Astrocyte of the hippocampus (primary cell): Measurements from ENCODE around the gene YY2.
"Not testable (repeated sequence)": the region's sequence is repeated elsewhere in the genome, so short reads cannot be mapped to it uniquely, and the experiment has no call there.

Experiments
- DNase-seq: peaks from one replicate; pipeline ENCODE4 v3.0.0; 2011; ENCODE audit warnings: low read depth, low spot score

YY2 gene

DNA sequence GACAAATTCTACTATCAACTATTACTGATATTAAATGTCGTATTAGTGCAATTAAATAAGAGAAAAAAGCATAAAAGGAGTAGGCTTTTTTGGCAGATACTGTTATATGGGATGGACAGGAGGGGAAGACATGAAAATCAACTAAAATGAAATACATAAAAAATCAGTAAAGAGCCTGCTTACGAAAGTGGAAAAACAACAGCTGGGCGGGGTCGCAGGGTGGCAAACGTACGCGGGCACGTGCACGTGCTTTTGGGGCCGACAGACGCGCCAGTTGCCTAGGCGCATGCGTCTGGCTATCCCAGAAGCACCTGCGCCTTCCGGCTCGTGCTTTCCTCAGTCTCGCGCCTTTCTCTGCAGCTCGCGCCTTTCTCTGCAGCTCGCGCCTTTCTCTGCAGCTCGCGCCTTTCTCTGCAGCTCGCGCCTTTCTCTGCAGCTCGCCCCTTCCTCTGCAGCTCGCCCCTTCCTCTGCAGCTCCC lies at the start of gene YY2:
Gene YY2 (plus strand): TSS at position 51 of the 479 bp plus-strand sequence. CDS start 498 bp downstream, outside the sequence.
- no peak for DNase-seq

- DNase-seq = no peak
These were observed 49.1 kb upstream of the YY2 start for GRCh38 chrX:21806691-21807090.

- no peak for DNase-seq
These were observed 44.0 kb upstream of the YY2 start for GRCh38 chrX:21811832-21812231.

GRCh38 chrX:21812628-21813027 lies 43.2 kb upstream of the YY2 start:
- no peak for DNase-seq

- DNase-seq = no peak
These were observed 42.0 kb upstream of the YY2 start for GRCh38 chrX:21813612-21814368.

DNA sequence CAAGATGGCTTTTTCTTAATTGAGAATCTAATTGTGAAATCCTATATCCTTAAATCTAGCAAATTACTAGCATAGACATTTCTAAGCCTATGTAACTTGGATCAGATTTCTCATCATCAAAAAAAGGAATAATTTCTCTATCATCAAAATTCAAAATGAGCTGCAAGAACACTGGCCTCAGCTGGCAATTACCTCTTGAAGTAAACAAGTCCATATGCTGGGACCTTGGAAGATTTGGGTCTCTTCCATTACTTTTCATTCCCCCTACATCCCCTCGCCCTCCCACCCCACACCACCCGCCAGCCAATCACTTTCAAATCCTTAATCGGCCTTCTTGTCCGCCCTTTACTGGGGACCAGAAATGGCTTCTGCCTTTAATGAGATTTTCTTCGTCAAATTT lies 39.7 kb upstream of the YY2 start:
- DNase-seq = no peak

- not testable (repeated sequence) for DNase-seq
These were observed 35.6 kb upstream of the YY2 start for GRCh38 chrX:21820170-21820569.

DNA sequence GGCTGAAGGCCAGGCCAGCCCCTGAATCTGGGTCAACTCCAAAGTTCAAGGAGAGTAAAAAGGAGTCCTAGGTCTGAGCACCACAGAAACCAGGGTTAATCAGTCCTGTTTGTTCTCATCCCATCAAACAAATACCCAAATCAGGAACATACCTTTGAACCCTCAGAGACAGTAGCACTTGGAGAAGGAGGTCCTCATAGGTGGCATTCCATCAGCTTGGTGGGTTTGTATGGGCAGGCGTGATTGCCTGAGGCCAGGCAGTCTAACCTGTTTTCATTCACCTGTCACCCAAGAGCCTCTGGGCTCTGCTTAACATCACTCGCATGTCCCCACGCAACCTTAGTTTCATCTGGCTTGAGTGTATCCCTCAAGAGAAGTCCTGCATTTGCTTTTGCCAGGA lies 33.9 kb upstream of the YY2 start:
- DNase-seq = no peak

- DNase-seq = no peak
These were observed 24.3 kb upstream of the YY2 start for GRCh38 chrX:21831496-21831895.

DNA sequence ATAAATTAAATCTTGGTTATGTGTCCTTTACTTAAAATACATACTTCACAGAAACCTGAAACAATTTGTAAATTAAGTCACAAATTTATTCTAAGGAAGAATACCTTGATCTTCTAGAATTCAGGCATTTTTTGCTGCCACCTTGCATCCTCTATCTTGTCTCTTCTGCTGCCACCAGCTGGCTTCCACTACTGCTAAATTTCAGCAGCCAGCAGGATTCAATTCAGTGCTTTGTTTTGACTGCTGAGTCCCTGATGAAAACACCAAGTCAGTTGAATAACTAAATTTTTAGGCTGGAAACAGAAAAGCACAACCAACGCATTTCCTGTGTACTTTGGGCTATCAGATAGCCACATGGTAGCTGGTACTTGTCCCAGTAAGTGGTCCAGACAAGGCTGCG lies 18.7 kb upstream of the YY2 start:
- DNase-seq = no peak

GRCh38 chrX:21838937-21839333 lies 16.9 kb upstream of the YY2 start:
- DNase-seq = peak; percentile 13

GRCh38 chrX:21839334-21840192 lies 16.2 kb upstream of the YY2 start, which contains the start of gene MBTPS2:
TSS of gene MBTPS2 (plus strand) at chrX:21839617. CDS start at chrX:21839735, 118 bp downstream.
- DNase-seq = peak; percentile 93

DNA sequence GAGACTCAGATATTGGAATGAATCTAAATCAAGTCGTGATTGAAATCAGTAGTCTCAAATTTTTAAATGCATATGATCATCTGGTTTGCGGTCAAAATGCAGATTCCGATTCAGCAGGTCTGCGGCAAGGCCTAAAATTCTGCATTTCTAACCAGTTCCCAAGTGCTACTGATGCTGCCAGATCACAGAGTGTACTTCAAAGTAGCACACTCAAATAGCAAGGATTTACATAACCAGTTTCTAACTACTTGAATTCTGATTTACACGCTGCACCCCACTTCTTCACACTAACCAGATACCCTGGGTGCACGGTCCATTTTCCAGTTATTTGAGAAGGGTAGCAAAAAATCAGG lies 15.6 kb upstream of the YY2 start:
- no peak for DNase-seq

DNA sequence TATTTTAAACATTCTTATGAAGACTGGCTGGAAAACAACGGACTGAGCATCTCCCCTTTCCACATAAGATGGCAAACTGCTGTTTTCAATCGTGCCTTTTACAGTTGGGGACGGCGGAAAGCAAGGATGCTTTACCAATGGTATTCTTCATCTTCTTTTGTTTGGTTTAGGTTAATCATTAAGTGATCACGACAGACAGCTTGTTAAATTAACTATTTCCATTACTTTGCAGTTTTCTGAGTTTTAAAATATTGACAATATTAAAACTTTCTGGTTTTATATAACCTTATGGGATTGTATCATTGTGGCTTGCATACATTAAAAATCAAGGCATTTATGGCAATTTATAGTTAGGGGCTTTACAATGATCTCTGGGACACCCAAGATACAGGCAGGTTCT lies 12.6 kb upstream of the YY2 start:
- no peak for DNase-seq

- DNase-seq = no peak
These were observed 10.7 kb upstream of the YY2 start for GRCh38 chrX:21845096-21845495.

DNA sequence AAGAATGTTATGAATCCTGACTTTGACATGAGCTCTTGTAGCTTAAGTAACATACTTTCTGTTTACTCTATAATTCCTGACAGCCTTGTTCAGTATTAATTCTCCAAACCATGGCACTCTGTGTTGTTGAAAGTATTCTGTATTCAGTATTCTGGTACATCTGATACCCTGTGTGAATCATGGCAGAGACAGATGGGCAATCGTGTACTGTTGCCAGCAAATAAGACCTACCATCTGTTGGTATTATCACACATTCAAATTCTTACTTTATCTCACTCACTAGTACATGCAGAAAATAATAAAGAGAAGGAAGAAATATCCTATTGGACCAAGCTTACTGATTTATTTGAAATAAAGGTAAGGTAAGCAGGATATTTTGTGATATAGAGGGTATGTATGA lies 8.4 kb upstream of the YY2 start:
- DNase-seq = no peak

- DNase-seq = no peak
These were observed 2.2 kb upstream of the YY2 start for GRCh38 chrX:21853578-21853977.

- no peak for DNase-seq
These were observed 717 bp downstream of the YY2 start for GRCh38 chrX:21856504-21856903.

- DNase-seq = no peak
These were observed 7.5 kb downstream of the YY2 start for GRCh38 chrX:21863241-21863640.

DNA sequence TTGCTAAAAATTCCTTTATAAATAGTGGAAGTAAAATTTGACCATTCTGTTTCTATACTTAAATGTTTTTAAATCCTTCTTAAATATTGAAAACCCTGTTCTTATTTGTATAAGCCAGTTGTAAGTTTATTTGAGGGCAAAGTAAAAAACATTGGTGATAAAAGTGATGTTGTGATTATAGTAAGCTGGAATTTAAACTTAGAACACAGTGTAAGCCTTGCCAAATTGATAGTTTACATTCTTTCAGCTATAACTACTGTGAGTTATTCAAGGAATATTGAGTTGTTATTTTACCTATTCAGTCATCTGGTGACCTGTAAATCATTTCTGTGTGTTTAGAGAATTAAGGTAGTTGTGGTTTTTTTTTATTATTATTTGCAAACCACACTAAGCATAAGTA lies 9.6 kb downstream of the YY2 start:
- no peak for DNase-seq

DNA sequence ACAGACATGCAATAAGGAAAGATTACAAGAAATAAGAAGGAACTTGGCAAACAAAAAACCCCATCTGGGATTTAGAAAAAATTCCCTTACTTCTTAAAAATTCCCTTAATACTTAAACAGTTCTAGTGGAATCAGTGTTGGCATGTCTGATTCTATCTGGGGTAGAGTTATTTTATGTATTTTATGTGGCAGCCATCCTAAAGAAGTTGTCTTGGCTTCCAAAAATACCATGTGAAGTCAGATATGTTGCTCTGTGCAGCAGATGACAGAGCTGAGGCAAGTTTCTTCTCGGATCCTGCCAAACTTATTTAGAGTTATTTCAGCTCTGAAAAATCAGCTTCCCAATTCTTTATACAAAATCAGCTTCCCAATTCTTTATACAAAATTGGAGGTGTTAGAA lies 14.7 kb downstream of the YY2 start:
- no peak for DNase-seq

DNA sequence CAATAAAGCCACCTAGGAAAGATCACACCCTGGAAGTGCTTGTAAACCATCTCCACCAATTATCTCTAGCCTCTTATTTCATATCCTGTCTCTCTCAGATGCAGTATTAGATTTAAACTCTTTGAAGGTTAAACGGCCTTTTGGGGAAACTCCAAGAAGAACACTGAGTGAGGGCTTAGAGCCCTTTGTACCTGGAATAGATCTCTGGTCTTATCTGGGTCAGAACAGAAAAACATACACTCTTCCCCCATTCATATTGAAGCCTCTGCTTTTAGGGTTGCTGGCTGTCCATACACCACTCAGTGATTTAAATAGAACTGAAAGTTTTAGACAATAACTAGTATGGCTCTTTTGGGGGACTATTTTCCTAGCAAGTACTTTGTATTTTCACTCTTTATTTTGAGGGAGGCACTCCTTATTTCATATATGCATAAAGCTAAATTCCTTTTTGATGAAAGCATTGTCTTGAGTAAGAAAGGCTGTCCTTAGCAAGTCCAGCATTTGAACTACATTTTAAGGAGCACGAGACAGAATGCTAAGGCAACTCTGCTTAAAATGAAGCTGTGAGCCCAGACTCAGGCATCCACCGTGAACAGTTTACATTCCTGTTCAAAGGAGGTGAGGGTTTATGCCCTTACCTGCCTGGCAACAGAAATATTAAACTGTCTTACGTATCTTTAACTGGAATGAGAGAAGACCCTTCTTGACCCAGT lies 17.4 kb downstream of the YY2 start:
- no peak for DNase-seq
